HepG2 (cell line): Measurements from ENCODE around the gene TMEM107. TPM values are rescaled to one million over a fixed set of nuclear protein-coding genes. Genes with fewer than 3 reads are reported as not detected.

Source experiments
- CBX2 ChIP-seq, 2 experiments: fragments of 200-600 bp in 1 of 2; sonication (generic); formaldehyde crosslinking in 1 of 2; IDR thresholded peaks; 2 replicates each; pipeline versions ENCODE4 v1.7.0 to v1.8.1; 2018 to 2022; ENCODE audit warnings: low read depth in 2 of 2, low read length in 1 of 2, mild to moderate bottlenecking in 1 of 2, missing genetic modification reagents in 1 of 2
- NR1H2 ChIP-seq: sonication (generic); formaldehyde crosslinking; IDR thresholded peaks from 2 replicates; pipeline ENCODE4 v1.8.1; 2022; ENCODE audit warnings: low read depth, missing genetic modification reagents, borderline replicate concordance
- POGK ChIP-seq: sonication (generic); formaldehyde crosslinking; conservative IDR thresholded peaks from 2 replicates; pipeline ENCODE4 v1.8.0; 2022; ENCODE audit warnings: mild to moderate bottlenecking, moderate library complexity, missing genetic modification reagents
- RFX1 ChIP-seq: fragments of 450-650 bp; IDR thresholded peaks from 2 replicates; pipeline ENCODE4 v1.6.1; 2017
- SIX4 ChIP-seq: sonication (generic); formaldehyde crosslinking; IDR thresholded peaks from 2 replicates; pipeline ENCODE4 v1.4.0; 2020; ENCODE audit warnings: missing genetic modification reagents
- SMAD1 ChIP-seq: sonication (generic); formaldehyde crosslinking; IDR thresholded peaks from 2 replicates; pipeline ENCODE4 v1.4.0; 2020; ENCODE audit warnings: missing genetic modification reagents, low read depth, mild to moderate bottlenecking, borderline replicate concordance
- TFAP4 ChIP-seq: sonication (generic); IDR thresholded peaks from 2 replicates; pipeline ENCODE4 v1.6.1; 2016; ENCODE audit warnings: low read depth, borderline replicate concordance
- THYN1 ChIP-seq: sonication (generic); formaldehyde crosslinking; IDR thresholded peaks from 2 replicates; pipeline ENCODE4 v1.8.1; 2023; ENCODE audit warnings: low read depth, mild to moderate bottlenecking, moderate library complexity, missing genetic modification reagents, borderline replicate concordance
- TRIM22 ChIP-seq: fragments of 450-650 bp; IDR thresholded peaks from 2 replicates; pipeline ENCODE4 v1.6.1; 2017
- ZHX1 ChIP-seq: sonication (generic); formaldehyde crosslinking; IDR thresholded peaks from 2 replicates; pipeline ENCODE4 v1.8.1; 2022; ENCODE audit warnings: low read depth, mild to moderate bottlenecking, missing genetic modification reagents
- ZNF18 ChIP-seq: sonication (generic); formaldehyde crosslinking; IDR thresholded peaks from 2 replicates; pipeline ENCODE4 v1.8.0; 2022; ENCODE audit warnings: mild to moderate bottlenecking, missing genetic modification reagents; ENCODE audit not compliant: insufficient replicate concordance
- ZNF572 ChIP-seq: sonication (generic); formaldehyde crosslinking; IDR thresholded peaks from 2 replicates; pipeline ENCODE4 v1.5.1; 2020; ENCODE audit warnings: mild to moderate bottlenecking, missing genetic modification reagents
- ZNF577 ChIP-seq: sonication (generic); formaldehyde crosslinking; IDR thresholded peaks from 2 replicates; pipeline ENCODE4 v1.4.0; 2020; ENCODE audit warnings: mild to moderate bottlenecking, low read depth, missing genetic modification reagents, borderline replicate concordance
- ZNF770 ChIP-seq: sonication (generic); formaldehyde crosslinking; IDR thresholded peaks from 2 replicates; pipeline ENCODE4 v1.5.0; 2020; ENCODE audit warnings: mild to moderate bottlenecking, missing genetic modification reagents
- ZNF781 ChIP-seq: sonication (generic); formaldehyde crosslinking; IDR thresholded peaks from 2 replicates; pipeline ENCODE4 v1.5.1; 2020; ENCODE audit warnings: borderline replicate concordance, mild to moderate bottlenecking, missing genetic modification reagents; ENCODE audit errors: not compliant biosample characterization
- ZNF782 ChIP-seq: sonication (generic); formaldehyde crosslinking; IDR thresholded peaks from 2 replicates; pipeline ENCODE4 v1.4.0; 2020; ENCODE audit warnings: missing genetic modification reagents, mild to moderate bottlenecking, borderline replicate concordance
- polyA plus RNA-seq, 8 experiments: library from polyadenylated mRNA; depleted of rRNA in 3 of 8; stranded (reverse) in 7 of 8; unstranded in 1 of 8; fragments of >200 nt; fragmentation: Illumina TruSeq in 4 of 8; extraction: Trizol in 4 of 8; gene quantifications; 2 replicates each; pipeline versions ENCODE4 v1.2.1 to v1.2.3, GENCODE V29; 2011 to 2016; ENCODE audit warnings: low read depth in 4 of 8, missing spikeins in 1 of 8, mixed read lengths in 1 of 8; ENCODE audit not compliant: insufficient read depth in 1 of 8
- total RNA-seq, 5 experiments: library from RNA; depleted of rRNA; stranded (reverse); fragments of >200 nt; fragmentation: Illumina TruSeq; extraction: Trizol; gene quantifications; 2 replicates each; pipeline ENCODE4 v1.2.3, GENCODE V29; 2016; ENCODE audit warnings: low read depth in 1 of 5

The TMEM107 gene
- total and polyA plus RNA-seq, 2 of the 13 experiments (the other 11 are each of a cell fraction or from before 2014, with no cell fraction given): 7.2 to 15.3 TPM

- TF ChIP-seq ZHX1 (no peak), THYN1 (no peak), ZNF18 (no peak), ZNF781 (no peak), SMAD1 (CRISPR knock-in tag) (no peak), NR1H2 (CRISPR knock-in tag) (no peak), TRIM22 (no peak), CBX2 (IDR thresholded peaks at IDR 0.05; ENCODE audit: low read depth, low read length) (no peak), CBX2 (CRISPR knock-in tag; IDR thresholded peaks at IDR 0.05; ENCODE audit: low read depth) (no peak), ZNF572 (CRISPR knock-in tag) (no peak), ZNF577 (CRISPR knock-in tag) (no peak), POGK (no peak), TFAP4 (no peak), ZNF770 (CRISPR knock-in tag) (no peak), SIX4 (CRISPR knock-in tag) (no peak), ZNF782 (CRISPR knock-in tag) (no peak), RFX1 (no peak)
Measured at GRCh38 chr17:8210761-8211458, 34.7 kb upstream of the TMEM107 start (continued).
